ENCODE results near the gene FLNB. TPM values are rescaled to one million over a fixed set of nuclear protein-coding genes. Genes with fewer than 3 reads are reported as not detected.

The FLNB gene
- total RNA-seq, 1 experiment from 2014 or later = 14.2 TPM

DNA sequence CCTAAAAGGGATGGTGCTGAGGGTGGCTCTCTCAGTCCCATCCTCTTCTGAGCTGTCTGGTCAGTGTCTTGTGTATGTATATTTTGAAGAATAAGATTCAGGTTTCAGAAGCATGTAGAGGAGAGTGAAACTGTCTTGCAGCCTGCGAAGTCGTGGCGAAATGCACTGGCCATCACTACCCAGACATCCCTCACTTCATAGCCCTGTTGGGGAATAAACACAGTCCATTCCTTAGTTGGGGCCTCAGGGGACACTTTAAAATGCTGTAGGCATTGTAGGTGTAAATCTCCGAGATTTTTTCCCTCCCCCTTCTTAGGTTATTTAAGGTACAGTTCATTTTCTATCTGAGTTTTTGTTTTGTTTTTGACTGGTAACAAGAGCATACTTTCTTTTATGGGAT lies 108.8 kb downstream of the FLNB start:
- no peak overlapping the region for H3K4me2 ChIP-seq (ENCODE audit: low read depth, low read length, poor library complexity, severe bottlenecking)
- H3K9me2 ChIP-seq (replicated peaks; ENCODE audit: insufficient read depth, low read length) = no peaks in the 10 kb centered on the region
- no peaks in the 10 kb centered on the region for H3K9me3 ChIP-seq (ENCODE audit: low read length)
- no peak overlapping the region for H3K4me3 ChIP-seq (ENCODE audit: low read length)
- H3K27me3 ChIP-seq (ENCODE audit: low read length) = no peaks in the 10 kb centered on the region
- no peaks in the 10 kb centered on the region for H3K36me3 ChIP-seq (ENCODE audit: insufficient read depth, low read length)
- no peaks in the 10 kb centered on the region for H3K79me2 ChIP-seq (ENCODE audit: low read length)
- no peak for DNase-seq
- H3K4me1 ChIP-seq (ENCODE audit: low read length) = peaks cover 11% of the 10 kb centered on the region
- H3K27ac ChIP-seq (ENCODE audit: low read length) = no peak overlapping the region
- H2AFZ ChIP-seq (ENCODE audit: low read length) = no peak overlapping the region
- H3K9ac ChIP-seq (ENCODE audit: low read length) = no peak overlapping the region
- H4K20me1 ChIP-seq (ENCODE audit: insufficient read depth, low read depth, low read length) = no peaks in the 10 kb centered on the region

DNA sequence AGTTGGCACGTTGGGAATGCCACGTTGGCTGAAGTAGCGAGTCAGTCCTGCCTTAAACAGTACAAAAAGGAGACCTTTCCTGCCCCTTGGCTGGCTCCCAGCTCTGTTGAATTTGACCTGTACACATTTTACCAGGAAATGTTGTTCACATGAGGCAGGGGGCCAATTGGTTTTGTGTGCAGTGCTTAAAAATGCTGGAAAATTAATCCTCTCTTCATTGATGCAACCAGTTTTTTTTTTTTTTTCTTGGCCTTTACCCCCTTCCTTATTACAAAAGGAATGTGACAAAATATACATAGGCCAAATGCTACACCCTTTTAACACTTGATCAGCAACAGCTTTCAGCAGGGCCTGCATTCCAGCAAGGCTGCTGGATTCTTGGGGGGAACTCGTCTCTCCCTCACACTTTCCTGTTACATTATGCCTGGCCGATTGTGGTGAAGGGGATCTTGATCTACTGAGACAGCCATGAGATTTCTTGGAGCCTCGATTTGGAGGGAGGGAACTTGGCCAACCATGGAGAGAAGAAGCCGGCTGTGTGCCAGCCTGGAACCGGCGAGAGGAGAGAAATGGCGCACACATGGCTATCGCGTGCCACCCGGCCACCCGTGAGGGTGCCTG lies 109.4 kb downstream of the FLNB start:
- Histone ChIP-seq H3K27ac (ENCODE audit: low read length) (no peak overlapping the region), H3K4me1 (ENCODE audit: low read length) (peaks cover 11% of the 10 kb centered on the region), H4K20me1 (ENCODE audit: insufficient read depth, low read depth, low read length) (no peaks in the 10 kb centered on the region), H3K27me3 (ENCODE audit: low read length) (no peaks in the 10 kb centered on the region), H3K4me2 (ENCODE audit: low read depth, low read length, poor library complexity, severe bottlenecking) (no peak overlapping the region), H3K4me3 (ENCODE audit: low read length) (no peak overlapping the region), H3K9me3 (ENCODE audit: low read length) (no peaks in the 10 kb centered on the region), H3K36me3 (ENCODE audit: insufficient read depth, low read length) (no peaks in the 10 kb centered on the region), H2AFZ (ENCODE audit: low read length) (no peak overlapping the region), H3K79me2 (ENCODE audit: low read length) (no peaks in the 10 kb centered on the region), H3K9ac (ENCODE audit: low read length) (no peak overlapping the region), H3K9me2 (replicated peaks; ENCODE audit: insufficient read depth, low read length) (no peaks in the 10 kb centered on the region)
- no peak for DNase-seq

- no peak for DNase-seq
- Histone ChIP-seq H3K9me3 (ENCODE audit: low read length) (no peaks in the 10 kb centered on the region), H3K4me2 (ENCODE audit: low read depth, low read length, poor library complexity, severe bottlenecking) (no peak overlapping the region)
These were observed 111.0 kb downstream of the FLNB start for GRCh38 chr3:58119186-58119585.

DNA sequence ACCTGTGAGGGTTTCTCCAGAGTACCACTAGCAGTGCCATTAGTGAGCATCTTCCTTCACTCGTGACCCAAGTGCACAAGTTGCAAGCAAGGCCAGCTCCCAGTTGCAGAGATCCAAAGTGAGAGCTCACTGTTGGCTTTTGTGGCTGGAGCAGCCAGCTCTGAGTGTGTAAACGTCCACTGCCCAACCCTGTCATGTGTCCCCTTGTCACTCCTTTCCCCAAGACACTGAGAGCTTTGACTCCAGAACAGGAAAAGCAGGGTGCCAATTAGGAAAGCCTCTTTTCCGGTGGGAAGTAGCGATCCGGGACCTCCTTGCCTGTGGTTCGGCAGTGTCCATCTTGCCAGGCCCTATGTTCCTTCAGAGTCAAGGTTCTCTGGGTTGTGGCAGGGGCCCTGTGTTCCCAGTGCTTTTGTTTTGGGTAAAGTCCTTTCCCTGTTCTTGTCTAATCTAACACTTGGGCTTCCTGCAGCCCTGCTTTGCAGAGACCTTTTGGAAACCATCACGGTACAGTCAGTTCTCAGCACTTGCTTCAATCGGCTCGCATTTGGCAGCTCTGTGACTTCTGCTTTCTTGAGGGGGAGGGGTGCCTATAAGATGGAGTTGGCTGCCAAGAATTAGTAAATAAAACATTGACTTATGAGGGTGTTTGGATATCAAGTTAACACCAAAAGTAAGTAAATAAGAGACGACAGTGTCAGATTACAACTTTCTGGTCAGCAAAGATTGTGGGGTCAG lies 112.0 kb downstream of the FLNB start:
- H3K27me3 ChIP-seq (ENCODE audit: low read length) = no peaks in the 10 kb centered on the region
- H3K9ac ChIP-seq (ENCODE audit: low read length) = no peak overlapping the region
- H4K20me1 ChIP-seq (ENCODE audit: insufficient read depth, low read depth, low read length) = no peaks in the 10 kb centered on the region
- H3K4me2 ChIP-seq (ENCODE audit: low read depth, low read length, poor library complexity, severe bottlenecking) = no peak overlapping the region
- no peaks in the 10 kb centered on the region for H3K9me2 ChIP-seq (replicated peaks; ENCODE audit: insufficient read depth, low read length)
- H3K79me2 ChIP-seq (ENCODE audit: low read length) = no peaks in the 10 kb centered on the region
- H2AFZ ChIP-seq (ENCODE audit: low read length) = no peak overlapping the region
- peaks cover 11% of the 10 kb centered on the region for H3K4me1 ChIP-seq (ENCODE audit: low read length)
- H3K36me3 ChIP-seq (ENCODE audit: insufficient read depth, low read length) = no peaks in the 10 kb centered on the region
- H3K27ac ChIP-seq (ENCODE audit: low read length) = no peak overlapping the region
- no peak for DNase-seq
- H3K4me3 ChIP-seq (ENCODE audit: low read length) = no peak overlapping the region
- no peaks in the 10 kb centered on the region for H3K9me3 ChIP-seq (ENCODE audit: low read length)

More at GRCh38 chr3:58119186-58119585, 111.0 kb downstream of the FLNB start:
- Histone ChIP-seq H4K20me1 (ENCODE audit: insufficient read depth, low read depth, low read length) (no peaks in the 10 kb centered on the region), H3K79me2 (ENCODE audit: low read length) (no peaks in the 10 kb centered on the region), H3K36me3 (ENCODE audit: insufficient read depth, low read length) (no peaks in the 10 kb centered on the region), H3K9ac (ENCODE audit: low read length) (no peak overlapping the region), H3K4me1 (ENCODE audit: low read length) (peaks cover 11% of the 10 kb centered on the region), H3K27ac (ENCODE audit: low read length) (no peak overlapping the region), H3K27me3 (ENCODE audit: low read length) (no peaks in the 10 kb centered on the region), H2AFZ (ENCODE audit: low read length) (no peak overlapping the region), H3K9me2 (replicated peaks; ENCODE audit: insufficient read depth, low read length) (no peaks in the 10 kb centered on the region), H3K4me3 (ENCODE audit: low read length) (no peak overlapping the region)

- H2AFZ ChIP-seq (ENCODE audit: low read length) = no peak overlapping the region
- H3K79me2 ChIP-seq (ENCODE audit: low read length) = no peaks in the 10 kb centered on the region
- H3K27ac ChIP-seq (ENCODE audit: low read length) = no peak overlapping the region
- H3K4me1 ChIP-seq (ENCODE audit: low read length) = peaks cover 7% of the 10 kb centered on the region
- DNase-seq = no peak
- H3K27me3 ChIP-seq (ENCODE audit: low read length) = no peaks in the 10 kb centered on the region
- no peak overlapping the region for H3K4me2 ChIP-seq (ENCODE audit: low read depth, low read length, poor library complexity, severe bottlenecking)
- no peak overlapping the region for H3K4me3 ChIP-seq (ENCODE audit: low read length)
- H4K20me1 ChIP-seq (ENCODE audit: insufficient read depth, low read depth, low read length) = no peaks in the 10 kb centered on the region
- H3K9me2 ChIP-seq (replicated peaks; ENCODE audit: insufficient read depth, low read length) = no peaks in the 10 kb centered on the region
- no peak overlapping the region for H3K9ac ChIP-seq (ENCODE audit: low read length)
- no peaks in the 10 kb centered on the region for H3K36me3 ChIP-seq (ENCODE audit: insufficient read depth, low read length)
- H3K9me3 ChIP-seq (ENCODE audit: low read length) = no peaks in the 10 kb centered on the region
These were observed 113.0 kb downstream of the FLNB start for GRCh38 chr3:58121183-58121582.

GRCh38 chr3:58122936-58123700 lies 114.9 kb downstream of the FLNB start:
- H3K79me2 ChIP-seq (ENCODE audit: low read length) = no peaks in the 10 kb centered on the region
- no peaks in the 10 kb centered on the region for H3K9me2 ChIP-seq (replicated peaks; ENCODE audit: insufficient read depth, low read length)
- no peak overlapping the region for H2AFZ ChIP-seq (ENCODE audit: low read length)
- no peaks in the 10 kb centered on the region for H3K4me1 ChIP-seq (ENCODE audit: low read length)
- H3K36me3 ChIP-seq (ENCODE audit: insufficient read depth, low read length) = no peaks in the 10 kb centered on the region
- H3K27me3 ChIP-seq (ENCODE audit: low read length) = no peaks in the 10 kb centered on the region
- H3K4me2 ChIP-seq (ENCODE audit: low read depth, low read length, poor library complexity, severe bottlenecking) = no peak overlapping the region
- H3K27ac ChIP-seq (ENCODE audit: low read length) = no peak overlapping the region
- no peak overlapping the region for H3K9ac ChIP-seq (ENCODE audit: low read length)
- no peak for DNase-seq
- no peak overlapping the region for H3K4me3 ChIP-seq (ENCODE audit: low read length)
- no peaks in the 10 kb centered on the region for H3K9me3 ChIP-seq (ENCODE audit: low read length)
- no peaks in the 10 kb centered on the region for H4K20me1 ChIP-seq (ENCODE audit: insufficient read depth, low read depth, low read length)

DNA sequence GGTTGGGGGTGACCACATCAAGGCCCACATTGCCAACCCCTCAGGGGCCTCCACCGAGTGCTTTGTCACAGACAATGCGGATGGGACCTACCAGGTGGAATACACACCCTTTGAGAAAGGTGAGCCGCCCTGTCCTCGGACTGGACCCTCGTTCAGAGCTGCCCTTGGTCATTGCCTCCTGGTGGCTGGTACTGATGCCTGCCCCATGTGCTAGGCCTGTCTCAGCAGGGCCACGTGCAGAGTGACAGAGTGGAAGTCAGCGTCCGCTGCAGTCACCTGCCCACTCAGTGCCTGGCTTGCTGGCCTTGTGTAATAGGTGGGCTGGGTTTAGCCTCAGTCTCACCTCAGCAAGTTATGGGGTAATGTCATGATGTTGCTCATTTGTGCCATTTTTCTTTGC lies 116.2 kb downstream of the FLNB start:
- Histone ChIP-seq H3K27me3 (ENCODE audit: low read length) (no peaks in the 10 kb centered on the region), H3K79me2 (ENCODE audit: low read length) (no peaks in the 10 kb centered on the region), H3K4me1 (ENCODE audit: low read length) (no peaks in the 10 kb centered on the region)

DNA sequence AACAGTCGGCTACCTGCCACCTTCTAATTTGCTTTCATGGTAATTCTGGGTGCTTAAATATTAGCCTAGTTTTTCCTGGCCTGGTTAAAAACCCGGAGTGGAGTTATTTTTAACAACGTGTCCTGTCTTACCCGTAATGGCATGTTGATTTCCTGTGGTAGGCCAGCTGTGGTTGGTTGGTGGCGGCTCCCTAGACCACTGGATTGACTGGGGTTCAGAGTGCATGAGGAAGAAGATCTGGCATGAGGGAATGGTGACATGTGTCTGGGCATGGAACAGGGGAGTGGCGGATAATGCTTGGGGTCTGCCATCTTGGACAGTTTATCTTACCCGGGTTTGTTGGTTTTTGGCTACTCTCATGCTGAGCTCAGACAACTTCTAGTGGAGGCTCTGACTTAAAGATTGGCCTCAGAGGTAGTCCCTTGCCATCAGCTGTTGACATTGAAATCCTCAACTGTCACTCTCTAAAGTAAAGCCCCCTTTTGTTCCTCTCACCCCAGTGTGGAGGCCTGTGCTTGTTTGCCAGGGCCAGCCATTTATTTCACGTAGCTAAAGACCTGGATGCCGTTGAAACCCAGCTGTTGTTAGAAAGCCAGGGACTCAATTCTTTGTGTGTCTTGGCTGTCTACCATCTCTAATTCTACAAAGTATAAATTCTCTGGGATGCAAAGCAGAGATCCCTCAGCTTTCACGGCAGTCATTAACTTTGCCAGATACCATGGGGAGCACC lies 121.0 kb downstream of the FLNB start:
- Histone ChIP-seq H3K9ac (ENCODE audit: low read length) (no peak overlapping the region), H3K27me3 (ENCODE audit: low read length) (no peaks in the 10 kb centered on the region), H4K20me1 (ENCODE audit: insufficient read depth, low read depth, low read length) (no peaks in the 10 kb centered on the region), H3K27ac (ENCODE audit: low read length) (no peak overlapping the region), H3K36me3 (ENCODE audit: insufficient read depth, low read length) (no peaks in the 10 kb centered on the region), H3K9me3 (ENCODE audit: low read length) (no peaks in the 10 kb centered on the region), H2AFZ (ENCODE audit: low read length) (no peak overlapping the region), H3K4me2 (ENCODE audit: low read depth, low read length, poor library complexity, severe bottlenecking) (no peak overlapping the region), H3K9me2 (replicated peaks; ENCODE audit: insufficient read depth, low read length) (no peaks in the 10 kb centered on the region), H3K4me3 (ENCODE audit: low read length) (no peak overlapping the region), H3K79me2 (ENCODE audit: low read length) (no peaks in the 10 kb centered on the region), H3K4me1 (ENCODE audit: low read length) (no peaks in the 10 kb centered on the region)
- DNase-seq = no peak

More for the DNA sequence above, 116.2 kb downstream of the FLNB start:
- DNase-seq = no peak
- Histone ChIP-seq H3K4me3 (ENCODE audit: low read length) (no peak overlapping the region), H3K4me2 (ENCODE audit: low read depth, low read length, poor library complexity, severe bottlenecking) (no peak overlapping the region), H3K9me3 (ENCODE audit: low read length) (no peaks in the 10 kb centered on the region), H3K36me3 (ENCODE audit: insufficient read depth, low read length) (no peaks in the 10 kb centered on the region), H4K20me1 (ENCODE audit: insufficient read depth, low read depth, low read length) (no peaks in the 10 kb centered on the region), H2AFZ (ENCODE audit: low read length) (no peak overlapping the region), H3K9ac (ENCODE audit: low read length) (no peak overlapping the region), H3K27ac (ENCODE audit: low read length) (no peak overlapping the region), H3K9me2 (replicated peaks; ENCODE audit: insufficient read depth, low read length) (no peaks in the 10 kb centered on the region)

All from Karpas-422 (cell line).